Measurements from ENCODE around the gene SLC35A4.

The SLC35A4 gene, protein sequence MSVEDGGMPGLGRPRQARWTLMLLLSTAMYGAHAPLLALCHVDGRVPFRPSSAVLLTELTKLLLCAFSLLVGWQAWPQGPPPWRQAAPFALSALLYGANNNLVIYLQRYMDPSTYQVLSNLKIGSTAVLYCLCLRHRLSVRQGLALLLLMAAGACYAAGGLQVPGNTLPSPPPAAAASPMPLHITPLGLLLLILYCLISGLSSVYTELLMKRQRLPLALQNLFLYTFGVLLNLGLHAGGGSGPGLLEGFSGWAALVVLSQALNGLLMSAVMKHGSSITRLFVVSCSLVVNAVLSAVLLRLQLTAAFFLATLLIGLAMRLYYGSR

GRCh38 chr5:140564196-140565023 lies at the start of gene SLC35A4, which contains the start of gene APBB3:
SLC35A4 (plus strand) TSS chr5:140564828; CDS start chr5:140567170, 2,342 bp downstream.
APBB3 (minus strand) TSS chr5:140564598; CDS start chr5:140564245, 353 bp downstream.
- DNase-seq, result peak; percentile 92

- DNase-seq, result no peak
Observed at GRCh38 chr5:140524003-140524402, 40.6 kb upstream of the SLC35A4 start.

DNA sequence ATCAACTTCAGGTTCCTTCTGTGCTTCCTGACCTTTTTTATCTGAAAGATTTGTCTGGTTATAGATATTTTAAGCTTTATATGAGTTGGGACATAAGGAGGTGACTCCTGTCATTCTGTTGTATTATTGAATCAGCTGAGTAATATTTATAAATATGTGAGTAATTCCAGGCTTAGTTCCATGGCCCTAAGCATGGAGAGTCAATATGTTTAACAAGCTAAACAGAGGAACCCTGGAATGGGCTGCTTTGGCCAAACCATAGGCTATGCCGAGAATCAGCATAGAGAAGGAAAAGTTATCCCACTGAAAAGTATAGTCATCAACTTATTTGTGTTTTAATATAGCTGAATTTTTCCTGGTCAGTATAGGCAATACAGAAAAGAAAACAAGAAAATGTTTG lies 24.4 kb upstream of the SLC35A4 start:
- no peak for DNase-seq

- no peak for DNase-seq
Observed at GRCh38 chr5:140542972-140543371, 21.7 kb upstream of the SLC35A4 start.

GRCh38 chr5:140544986-140545385 lies 19.6 kb upstream of the SLC35A4 start:
- no peak for DNase-seq

DNA sequence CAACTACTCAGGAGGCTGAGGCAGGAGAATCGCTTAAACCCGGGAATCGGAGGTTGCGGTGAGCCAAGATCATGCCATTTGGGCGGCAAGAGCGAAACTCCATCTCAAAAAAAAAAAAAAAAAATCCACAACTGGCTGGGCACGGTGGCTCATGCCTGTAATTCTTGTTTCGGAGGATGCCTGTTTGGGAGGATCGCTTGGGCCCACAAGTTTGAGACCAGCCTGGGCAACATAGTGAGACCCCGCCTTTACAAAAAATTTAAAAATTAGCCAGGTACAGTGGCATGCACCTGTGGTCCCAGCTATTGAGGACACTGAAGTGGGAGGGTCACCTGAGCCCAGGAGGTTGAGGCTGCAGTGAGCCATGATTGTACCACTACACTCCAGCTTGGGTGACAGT lies 19.0 kb upstream of the SLC35A4 start:
- no peak for DNase-seq

DNA sequence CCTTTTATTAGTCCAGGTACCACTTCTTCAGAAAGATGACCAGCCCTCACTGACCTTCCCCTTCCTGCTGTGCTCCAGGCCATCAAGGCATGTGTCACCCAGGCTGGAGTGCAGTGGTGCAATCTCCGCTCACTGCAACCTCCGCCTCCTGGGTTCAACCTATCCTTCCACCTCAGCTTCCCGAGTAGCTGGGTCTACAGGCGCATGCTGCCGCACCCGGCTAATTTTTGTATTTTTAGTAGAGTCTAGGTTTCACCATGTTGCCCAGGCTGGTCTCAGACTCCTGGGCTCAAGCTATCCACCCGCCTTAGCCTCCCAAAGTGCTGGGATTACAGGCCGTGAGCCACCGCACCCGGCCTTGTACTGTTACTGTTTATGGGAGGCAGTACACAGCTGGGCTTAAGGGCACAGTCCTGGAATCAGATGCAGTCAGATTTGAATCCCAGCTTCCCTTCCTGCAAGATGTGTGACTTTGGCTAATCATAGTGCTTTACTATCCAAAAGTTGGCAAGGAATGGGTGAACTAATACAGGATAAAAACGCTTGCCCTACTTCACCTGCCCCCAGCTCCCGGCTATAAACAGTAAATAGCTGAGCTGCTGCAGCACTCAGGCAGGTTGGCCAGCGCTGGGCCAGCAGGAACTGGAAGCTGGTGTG lies 17.6 kb upstream of the SLC35A4 start:
- no peak for DNase-seq

GRCh38 chr5:140547508-140548299 lies 16.9 kb upstream of the SLC35A4 start, which contains the start of gene EIF4EBP3:
EIF4EBP3 (plus strand) TSS chr5:140547662; CDS start chr5:140547738, 76 bp downstream.
- DNase-seq, result peak; percentile 71

GRCh38 chr5:140548300-140548688 lies 16.3 kb upstream of the SLC35A4 start:
- DNase-seq, result no peak

DNA sequence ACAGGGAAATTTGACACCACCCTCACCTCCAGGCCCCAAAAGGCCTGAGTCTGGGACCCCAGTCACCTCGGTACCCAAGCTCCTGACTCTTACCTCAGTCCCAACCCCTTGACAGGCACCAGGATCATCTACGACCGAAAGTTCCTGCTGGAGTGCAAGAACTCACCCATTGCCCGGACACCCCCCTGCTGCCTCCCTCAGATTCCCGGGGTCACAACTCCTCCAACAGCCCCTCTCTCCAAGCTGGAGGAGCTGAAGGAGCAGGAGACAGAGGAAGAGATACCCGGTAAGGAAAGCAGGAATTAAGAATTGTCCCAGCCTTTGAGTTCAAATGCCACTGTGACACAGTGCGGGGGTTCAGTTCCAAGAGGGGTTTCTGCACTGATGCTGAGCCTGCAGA lies 15.8 kb upstream of the SLC35A4 start:
- DNase-seq, result no peak

DNA sequence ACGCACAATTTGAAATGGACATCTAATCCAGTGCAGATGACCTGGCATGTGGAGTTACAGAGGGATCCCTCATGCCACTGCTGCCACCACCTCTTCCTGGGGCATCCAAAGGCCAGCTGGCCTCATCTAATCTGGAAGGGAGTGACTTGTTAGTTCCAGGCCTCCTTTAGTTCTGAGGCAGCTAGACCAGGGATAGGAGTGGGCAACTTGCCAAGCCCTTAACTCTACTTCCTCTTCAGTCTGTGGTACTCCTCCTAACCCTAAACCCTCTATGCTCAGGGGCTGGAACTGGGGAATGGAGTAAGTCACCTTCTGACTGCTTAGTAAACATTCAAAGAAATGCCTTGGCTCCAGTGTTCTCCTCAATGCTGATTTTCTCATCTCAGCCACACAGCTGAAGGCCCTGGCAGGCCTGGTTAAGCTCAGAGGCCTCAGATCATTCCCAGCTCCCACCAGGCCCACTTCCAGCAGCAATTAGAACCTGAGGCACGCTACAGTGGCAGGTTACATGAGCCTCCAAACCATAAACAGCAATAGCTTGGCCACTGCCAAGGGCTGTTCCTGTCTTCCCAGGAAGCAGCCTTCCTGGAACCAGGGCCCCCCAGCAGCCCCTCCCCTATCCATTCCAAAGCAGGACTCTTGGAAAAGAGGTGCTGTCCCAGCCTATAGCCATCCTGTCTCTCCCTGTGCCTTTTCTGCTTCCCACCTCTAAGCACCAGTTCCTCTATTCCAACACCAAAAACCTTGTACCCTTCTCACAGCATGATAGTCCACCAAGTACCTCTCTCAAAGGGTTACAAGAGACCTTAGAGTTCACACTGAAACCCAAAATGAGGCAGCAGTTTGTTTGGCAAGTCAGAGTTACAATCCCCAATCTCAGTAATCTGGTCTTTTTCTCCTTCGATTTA lies 15.1 kb upstream of the SLC35A4 start:
- DNase-seq, result no peak

DNA sequence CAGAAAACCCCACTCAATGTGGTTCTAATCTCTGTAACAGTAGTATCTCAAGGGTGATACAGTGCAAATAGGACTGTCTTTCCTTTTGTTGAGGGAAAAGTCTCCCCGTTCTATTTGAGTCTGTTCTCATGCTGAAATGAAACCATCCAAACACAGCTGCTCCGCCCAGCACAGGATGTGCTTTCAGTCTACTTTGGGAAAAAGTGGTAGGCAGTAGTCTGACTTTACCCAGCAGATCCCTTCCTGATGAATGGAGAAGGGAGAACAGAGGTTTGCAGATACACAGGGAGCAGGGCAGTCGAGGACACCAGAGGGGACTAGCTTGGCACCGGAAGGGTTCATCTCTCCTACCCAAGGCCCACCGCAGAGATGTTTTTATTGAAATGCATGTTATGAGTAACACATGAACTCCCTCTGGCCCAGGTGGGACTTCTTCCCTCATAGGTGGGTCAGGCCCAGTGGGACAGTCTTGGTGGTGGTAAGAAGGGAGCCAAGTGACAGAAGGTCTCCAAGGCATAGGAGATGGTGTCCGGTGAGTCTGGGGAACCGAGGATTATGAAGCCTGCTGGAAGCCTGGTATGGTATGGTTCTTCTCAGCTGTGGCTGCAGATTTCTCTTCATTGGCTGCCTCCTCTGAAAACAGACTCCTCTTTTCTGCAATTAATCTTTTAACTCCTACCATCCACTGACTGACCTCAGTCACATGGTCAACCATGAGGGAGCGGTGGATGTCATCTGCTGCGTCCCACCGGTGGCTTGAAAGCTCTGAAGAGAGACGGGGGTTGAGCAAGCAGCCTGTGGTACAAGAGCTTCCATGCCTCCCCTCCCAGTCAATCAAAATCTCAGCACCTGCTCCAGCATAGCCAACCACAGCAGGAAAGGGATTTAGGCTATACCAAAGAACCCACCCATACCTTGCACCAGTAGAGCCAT lies 14.2 kb upstream of the SLC35A4 start:
- no peak for DNase-seq

GRCh38 chr5:140551872-140552271 lies 12.8 kb upstream of the SLC35A4 start:
- no peak for DNase-seq

DNA sequence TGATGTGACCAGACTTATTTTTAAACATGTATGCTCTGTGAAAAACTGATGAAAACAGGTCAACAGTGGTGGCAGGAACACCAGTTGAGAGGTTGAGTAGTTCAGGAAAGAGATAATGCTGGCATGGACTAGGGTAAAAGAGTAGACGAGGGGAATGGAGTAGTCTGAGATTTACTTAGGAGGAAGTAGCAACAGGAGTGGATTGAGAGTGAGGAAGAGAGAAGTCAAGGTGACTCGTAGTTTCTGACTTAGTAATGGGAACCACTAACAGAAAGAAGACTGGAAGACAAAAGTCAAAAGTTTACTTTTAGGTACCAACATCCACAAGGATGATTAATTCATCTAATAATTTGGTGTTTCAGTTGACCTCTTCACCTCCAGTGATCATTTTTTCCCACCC lies 11.0 kb upstream of the SLC35A4 start:
- no peak for DNase-seq

DNA sequence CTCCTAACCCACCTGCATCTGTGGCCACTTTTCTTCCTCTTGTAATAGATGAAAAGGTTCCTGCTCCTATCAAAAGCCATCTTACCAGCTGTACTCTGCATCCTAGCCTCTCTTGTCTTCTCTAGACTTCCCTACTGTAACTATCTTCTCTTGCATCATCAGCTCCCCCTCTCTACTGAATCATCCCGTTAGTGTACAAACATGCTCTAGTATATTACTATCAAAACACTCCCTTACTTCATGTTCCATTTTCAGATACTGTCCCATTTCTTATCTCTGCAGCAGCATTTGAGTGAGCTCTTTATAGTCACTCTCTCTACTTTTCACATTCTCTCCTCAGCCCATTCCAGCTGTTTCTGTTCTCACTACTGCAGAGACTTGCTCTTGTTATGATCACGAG lies 10.2 kb upstream of the SLC35A4 start:
- no peak for DNase-seq

- no peak for DNase-seq
Observed at GRCh38 chr5:140555747-140556312, 8.8 kb upstream of the SLC35A4 start.

DNA sequence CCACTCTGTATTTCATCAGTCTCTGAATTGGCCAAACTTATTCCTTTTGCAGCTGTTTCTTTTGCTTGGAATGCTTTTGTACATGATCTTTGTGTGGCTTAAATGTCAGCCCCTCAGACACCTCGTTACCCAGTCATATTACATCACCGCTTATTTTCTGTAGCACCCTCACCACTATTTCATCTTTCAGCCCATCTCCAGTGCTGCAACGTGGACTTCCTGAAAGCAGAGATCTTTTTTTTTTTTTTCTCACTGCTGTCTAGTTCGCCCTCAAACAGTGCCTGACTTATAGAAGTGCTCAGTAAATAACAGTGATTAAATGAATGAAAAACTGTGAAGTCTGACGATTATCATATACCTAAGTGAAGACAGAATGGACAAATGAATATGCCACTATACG lies 8.2 kb upstream of the SLC35A4 start:
- no peak for DNase-seq

- DNase-seq, result peak; percentile 74
Observed at GRCh38 chr5:140557136-140557805, 7.4 kb upstream of the SLC35A4 start, which contains the start of gene SRA1. SRA1 (minus strand) TSS chr5:140557473; CDS start chr5:140557452, 21 bp downstream.

DNA sequence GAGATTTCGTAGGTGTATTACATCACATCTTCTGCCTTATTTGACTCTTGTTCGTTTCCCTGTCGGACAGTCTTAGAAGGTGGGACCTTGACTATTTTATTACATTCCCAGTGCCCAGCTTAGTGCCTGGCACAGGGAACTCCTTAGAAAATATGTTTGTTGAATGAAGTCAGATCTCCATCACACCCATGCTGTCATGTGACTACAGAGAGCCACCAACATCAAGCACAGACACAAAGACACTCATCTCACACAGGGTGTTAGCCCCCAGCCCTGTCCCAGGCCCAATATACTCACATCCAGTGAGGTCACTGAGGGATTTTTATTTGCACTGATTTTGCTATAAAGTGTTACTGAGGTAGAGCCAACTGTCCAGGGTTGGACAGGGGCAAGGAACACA lies 6.7 kb upstream of the SLC35A4 start:
- no peak for DNase-seq

Measured in NCI-H1105 treated with DMSO at 0.1 percent for 48 hours (cell line).